Subcutaneous adipose tissue (tissue), 4 donors: ENCODE results near the gene RNF125. TPM values are rescaled to one million over a fixed set of nuclear protein-coding genes. Genes with fewer than 3 reads are reported as not detected.

ENCODE experiments used
- total RNA-seq, 4 donors: library from RNA; depleted of rRNA; stranded (reverse); fragments of >200 nt; gene quantifications; one replicate each; pipeline ENCODE4 v1.1.0, GENCODE V29; 2016
- TF ChIP-seq, protein P1 (sequence below): fragments of 450-650 bp; IDR thresholded peaks from one replicate; pipeline ENCODE4 v1.5.1; 2016; ENCODE audit warnings: low read depth, mild to moderate bottlenecking, control low read depth, antibody characterized with exemption, moderate library complexity

Gene RNF125
- total RNA-seq, 4 donors from 2014 or later, result 15.6 to 24.9 (median 19.4) TPM

- TF ChIP-seq, protein P1, sequence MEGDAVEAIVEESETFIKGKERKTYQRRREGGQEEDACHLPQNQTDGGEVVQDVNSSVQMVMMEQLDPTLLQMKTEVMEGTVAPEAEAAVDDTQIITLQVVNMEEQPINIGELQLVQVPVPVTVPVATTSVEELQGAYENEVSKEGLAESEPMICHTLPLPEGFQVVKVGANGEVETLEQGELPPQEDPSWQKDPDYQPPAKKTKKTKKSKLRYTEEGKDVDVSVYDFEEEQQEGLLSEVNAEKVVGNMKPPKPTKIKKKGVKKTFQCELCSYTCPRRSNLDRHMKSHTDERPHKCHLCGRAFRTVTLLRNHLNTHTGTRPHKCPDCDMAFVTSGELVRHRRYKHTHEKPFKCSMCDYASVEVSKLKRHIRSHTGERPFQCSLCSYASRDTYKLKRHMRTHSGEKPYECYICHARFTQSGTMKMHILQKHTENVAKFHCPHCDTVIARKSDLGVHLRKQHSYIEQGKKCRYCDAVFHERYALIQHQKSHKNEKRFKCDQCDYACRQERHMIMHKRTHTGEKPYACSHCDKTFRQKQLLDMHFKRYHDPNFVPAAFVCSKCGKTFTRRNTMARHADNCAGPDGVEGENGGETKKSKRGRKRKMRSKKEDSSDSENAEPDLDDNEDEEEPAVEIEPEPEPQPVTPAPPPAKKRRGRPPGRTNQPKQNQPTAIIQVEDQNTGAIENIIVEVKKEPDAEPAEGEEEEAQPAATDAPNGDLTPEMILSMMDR, result no peak
Measured at GRCh38 chr18:32036506-32037180, 18.0 kb downstream of the RNF125 start.

GRCh38 chr18:32037616-32038015 is 19.0 kb downstream of the RNF125 start:
- TF ChIP-seq, protein P1, result no peak

GRCh38 chr18:32040936-32041335 is 22.3 kb downstream of the RNF125 start:
- TF ChIP-seq, protein P1, result no peak

DNA sequence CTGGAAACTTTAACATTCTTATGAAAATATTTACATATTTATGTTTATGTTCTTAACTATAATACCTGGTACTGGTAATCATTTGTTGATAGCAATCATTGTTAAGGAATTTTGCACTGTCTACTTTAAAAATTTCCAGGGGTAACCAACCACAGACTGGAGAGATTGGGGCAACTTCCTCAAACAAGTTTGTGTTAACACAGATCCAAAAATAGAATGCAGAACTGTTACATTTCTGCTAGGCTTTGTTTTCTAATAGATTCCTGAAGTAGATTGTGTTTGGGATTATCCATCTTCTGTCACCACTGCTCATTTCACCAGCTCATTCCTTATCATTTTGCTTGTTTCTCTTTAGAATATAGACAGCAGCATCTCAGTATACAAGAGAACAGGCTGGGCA is 23.7 kb downstream of the RNF125 start:
- TF ChIP-seq, protein P1, result no peak

- TF ChIP-seq, protein P1, result no peak
Measured at GRCh38 chr18:32048507-32049091, 30.0 kb downstream of the RNF125 start.

GRCh38 chr18:32049393-32050171 is 31.0 kb downstream of the RNF125 start:
- TF ChIP-seq, protein P1, result no peak
